Ureter (tissue), 1 donor: ENCODE results near the gene ZBTB42. TPM values are rescaled to one million over a fixed set of nuclear protein-coding genes. Genes with fewer than 3 reads are reported as not detected.
"Not testable (repeated sequence)": the region's sequence is repeated elsewhere in the genome, so short reads cannot be mapped to it uniquely, and the experiment has no call there.

ENCODE experiments used
- DNase-seq: peaks from one replicate; pipeline ENCODE4 v3.0.0-alpha.2; 2020; ENCODE audit warnings: low spot score
- total RNA-seq: library from RNA; stranded (reverse); gene quantifications from one replicate; pipeline ENCODE4 v1.2.4, GENCODE V29; 2023
- donor health status: DM: yes; HTN: yes; CAD: no.

ZBTB42 gene
- total RNA-seq, 1 donor from 2014 or later = 9.4 TPM

DNA sequence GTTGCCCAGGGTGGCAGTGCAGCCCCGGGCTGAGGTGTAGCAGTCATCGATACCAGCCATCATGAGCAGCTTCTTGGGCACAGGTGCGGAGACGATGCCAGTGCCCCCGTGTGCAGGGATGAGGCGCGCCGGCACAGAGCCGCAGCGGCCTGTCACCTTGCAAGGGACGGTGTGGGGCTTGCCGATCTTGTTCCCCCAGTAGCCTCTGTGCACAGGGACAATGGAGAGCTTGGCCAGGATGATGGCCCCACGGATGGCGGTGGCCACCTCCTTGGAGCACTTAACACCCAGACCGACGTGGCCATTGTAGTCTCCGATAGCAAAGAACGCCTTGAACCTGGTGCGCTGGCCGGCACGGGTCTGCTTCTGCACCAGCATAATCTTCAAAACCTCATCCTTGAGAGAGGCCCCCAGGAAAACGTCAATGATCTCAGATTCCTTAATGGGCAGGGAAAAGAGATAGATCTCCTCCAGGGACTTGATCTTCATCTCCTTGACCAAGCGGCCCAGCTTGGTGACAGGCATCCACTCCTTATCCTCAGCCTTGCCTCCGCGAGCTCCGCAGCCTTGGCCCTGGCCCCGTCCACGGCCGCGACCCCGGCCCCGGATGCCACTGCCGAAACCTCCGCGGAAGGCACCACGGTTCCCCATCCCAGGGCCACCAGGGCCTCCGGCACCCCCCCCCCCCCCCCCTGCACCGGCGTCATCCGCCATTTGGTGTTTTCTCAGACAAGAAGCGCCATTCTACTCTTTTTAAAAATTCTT, 35.5 kb downstream of the ZBTB42 start:
- DNase-seq = not testable (repeated sequence)

DNA sequence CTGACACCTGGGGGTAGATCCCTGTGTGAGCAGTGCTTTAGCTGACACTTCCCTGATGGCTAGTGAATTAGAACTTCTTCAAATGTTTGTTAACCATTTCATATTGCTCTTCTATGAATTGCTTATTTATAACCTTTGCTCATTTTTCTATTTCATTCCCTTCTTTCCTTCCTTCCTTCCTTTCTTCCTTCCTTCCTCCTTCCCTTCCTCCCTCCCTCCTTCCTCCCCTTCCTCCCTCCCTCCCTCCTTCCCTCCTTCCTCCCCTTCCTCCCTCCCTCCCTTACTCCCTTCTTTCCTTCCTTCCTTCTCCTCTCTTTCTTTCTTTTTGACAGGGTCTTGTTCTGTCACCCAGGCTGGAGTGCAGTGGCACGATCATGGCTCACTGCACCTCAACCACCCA, 40.8 kb downstream of the ZBTB42 start:
- DNase-seq = no peak

DNA sequence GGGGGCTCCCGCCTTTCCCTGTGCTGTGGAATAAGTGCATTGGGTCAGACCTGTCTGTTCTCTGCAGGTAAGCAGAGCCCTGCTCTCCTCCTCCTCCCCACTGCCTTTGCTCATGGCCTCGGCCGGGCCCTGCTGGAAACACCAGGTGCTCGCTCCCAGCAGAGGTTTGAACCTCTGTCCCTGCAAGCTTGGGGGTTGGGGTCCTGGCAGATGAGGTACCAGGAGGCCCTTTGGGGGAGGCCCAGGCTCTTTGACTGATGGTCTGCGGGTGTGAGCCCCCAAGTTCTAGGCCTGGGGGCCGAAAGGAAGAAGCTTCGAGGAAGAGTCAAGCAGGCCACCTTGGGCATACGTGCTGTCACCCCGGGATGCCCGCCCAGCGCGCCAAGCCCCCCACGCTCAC, 42.1 kb downstream of the ZBTB42 start:
- DNase-seq = no peak

DNA sequence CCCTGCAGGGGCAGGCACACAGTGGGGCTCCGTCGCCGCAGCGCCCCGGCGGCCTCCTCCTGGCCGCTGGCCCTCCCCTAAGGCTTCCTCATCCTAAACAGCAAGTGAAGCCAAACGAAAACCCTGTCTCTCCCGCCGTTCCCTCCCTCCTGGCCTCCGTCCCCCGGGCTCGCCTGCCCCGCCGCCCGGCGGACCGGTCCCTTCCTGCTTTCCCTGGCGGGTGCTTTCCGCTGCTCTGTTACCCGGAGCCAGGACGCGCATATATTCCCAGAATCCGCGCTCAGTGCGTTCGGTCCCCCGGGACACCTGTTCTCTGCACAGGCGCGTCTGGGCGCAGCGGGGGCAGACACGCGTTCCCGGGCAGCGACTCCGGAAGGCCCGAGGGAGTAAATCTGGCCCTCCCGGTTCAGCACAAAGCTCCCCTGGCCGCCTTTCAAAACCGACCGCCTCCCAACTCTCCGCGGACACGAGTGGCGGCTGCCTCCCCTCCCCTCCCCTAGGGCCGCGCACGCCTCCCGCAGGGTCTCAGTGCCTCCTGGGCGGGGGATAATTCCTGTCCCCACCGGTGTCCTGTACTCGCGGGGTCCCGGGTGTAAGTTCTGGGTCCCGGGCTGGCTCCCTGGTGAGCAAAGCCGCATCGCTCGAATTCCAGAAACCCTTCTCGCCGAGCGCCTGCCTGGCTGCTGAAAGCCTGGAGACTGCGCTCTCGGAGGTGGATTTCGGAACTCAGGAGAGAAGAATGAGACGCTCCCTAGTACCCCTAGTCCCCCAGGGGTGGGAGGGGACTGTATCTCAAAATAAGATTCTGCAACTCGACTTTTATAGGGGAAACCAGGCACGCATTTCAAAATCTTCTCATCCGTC, 42.8 kb downstream of the ZBTB42 start:
- DNase-seq = no peak

DNA sequence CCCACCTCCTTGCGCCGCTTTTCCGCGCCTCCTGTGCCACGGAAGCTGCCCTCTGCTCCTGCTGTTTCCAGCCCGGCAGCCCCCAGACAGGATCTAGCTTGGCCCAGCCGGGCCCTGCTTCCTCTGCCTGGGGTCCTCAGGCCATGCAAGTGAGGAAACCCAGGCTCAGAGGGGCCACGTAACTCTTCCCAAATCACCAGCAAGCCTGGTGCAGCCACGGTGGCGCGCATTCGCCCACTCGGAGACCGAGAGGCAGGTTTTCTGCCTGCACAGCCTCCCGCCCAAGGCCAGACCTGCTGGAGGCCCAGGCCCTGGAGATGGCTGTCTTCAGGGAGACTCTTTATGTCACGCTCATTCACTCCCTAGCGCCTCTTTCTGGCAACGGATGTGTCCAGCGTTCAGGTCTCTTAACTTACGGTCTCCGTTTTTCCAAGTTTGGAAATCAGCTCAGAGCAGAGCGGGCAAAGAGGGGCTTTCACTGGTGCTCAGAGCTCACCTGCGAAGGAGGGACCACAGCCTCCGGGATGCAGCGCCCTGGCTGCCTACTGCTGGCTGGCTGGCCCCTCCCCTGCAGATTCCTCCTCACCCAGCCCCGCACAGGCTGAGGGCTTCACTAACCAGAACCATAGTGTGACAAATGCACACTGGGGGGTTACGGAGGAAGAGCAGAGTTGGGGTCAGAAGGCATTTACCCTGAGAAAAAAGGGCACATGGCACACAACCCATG, 43.6 kb downstream of the ZBTB42 start:
- DNase-seq = no peak

DNA sequence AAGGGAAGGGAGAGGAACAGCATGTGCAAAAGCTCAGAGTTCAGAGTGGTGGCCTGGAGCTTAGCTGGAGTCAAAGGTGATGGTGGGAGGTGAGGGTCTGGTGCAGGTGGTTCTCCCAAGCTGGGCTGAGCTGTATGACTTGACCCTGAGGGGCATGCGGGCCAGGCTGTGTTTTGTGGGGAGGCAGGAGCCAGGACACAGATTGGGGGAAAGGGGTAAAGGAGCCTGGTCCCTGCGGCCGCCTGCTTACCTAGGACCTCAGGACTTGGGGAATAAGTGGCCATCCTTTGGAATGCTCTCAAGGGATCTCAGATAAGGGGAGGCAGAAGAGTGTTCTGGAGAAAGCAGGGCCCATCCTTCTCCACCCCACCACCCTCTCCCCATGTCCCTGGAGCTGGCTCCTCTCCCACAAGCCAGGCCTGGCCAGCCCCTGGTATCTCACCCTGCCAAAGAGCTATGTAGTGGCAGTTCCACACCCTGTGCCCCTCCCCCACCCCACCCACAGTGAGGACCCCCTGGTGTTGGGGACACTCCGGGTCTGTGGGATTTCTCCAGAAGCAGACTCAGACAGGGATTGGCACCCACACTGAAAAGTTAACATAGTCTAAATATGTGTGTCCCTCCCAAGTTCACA, 44.2 kb downstream of the ZBTB42 start:
- DNase-seq = no peak

DNA sequence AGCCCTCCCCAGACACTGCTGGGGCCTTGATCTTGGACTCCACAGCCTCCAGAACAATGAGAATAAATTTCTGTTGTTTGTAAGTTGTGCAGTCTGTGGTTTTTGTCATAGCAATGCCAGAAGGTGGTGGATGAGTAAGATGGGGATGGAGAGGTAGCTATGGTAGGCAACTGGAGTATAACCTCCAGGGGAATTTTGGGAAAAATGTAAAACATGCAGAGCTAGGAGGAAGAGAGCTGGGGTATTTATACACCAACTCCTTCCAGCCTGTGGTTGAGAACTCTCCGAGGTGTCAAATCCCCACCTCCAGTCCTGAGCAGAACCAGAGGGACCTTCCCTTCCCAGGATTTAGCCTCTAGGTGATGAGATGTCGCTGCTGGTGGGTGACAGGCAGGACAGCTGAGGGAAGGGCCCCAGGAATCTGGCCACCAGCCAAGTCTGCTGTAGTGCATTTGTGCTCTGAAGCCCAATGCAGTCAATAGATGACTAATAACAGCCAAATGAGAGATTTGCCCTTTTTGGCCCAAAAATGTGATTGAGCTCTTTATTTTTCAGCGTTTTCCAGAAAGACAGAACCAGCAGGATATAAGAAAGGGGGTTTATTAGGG, 45.0 kb downstream of the ZBTB42 start:
- DNase-seq = no peak

DNA sequence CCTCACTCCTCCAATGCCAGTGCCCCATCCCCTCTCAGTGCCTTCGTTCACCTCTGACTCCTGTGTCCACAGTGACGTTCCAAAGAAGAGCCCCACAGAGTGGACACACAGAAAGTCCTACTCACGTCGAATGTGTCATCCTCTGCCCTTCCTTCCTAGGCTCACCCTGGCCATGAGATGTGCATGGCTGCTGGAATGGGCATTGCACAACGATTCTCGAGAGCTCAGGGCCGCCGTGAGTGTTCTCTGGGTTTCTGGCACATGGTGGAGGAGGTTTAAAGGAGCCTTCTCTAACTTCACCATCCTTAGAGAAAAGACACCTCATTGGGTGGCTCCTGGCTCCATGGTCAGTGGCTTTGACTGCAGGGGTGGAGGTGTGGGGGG, 51.4 kb downstream of the ZBTB42 start:
- DNase-seq = no peak

Other genes with a start within 250 kb of the ZBTB42 start
- gene C14orf180, start 221.3 kb upstream of the ZBTB42 start, total RNA-seq = 1.7 TPM
- 0.86 TPM for gene TMEM179, start 196.3 kb upstream of the ZBTB42 start, total RNA-seq
- 81.6 TPM for gene INF2, start 111.5 kb upstream of the ZBTB42 start, total RNA-seq
- gene ADSS1, start 76.9 kb upstream of the ZBTB42 start, total RNA-seq = 11.0 TPM
- 56.5 TPM for gene SIVA1, start 48.0 kb upstream of the ZBTB42 start, total RNA-seq
- 116 TPM for gene AKT1, start 5.4 kb upstream of the ZBTB42 start, total RNA-seq
- gene CEP170B, start 64.2 kb downstream of the ZBTB42 start, total RNA-seq = 42.2 TPM
- 2.6 TPM for gene PLD4, start 123.8 kb downstream of the ZBTB42 start, total RNA-seq
- 34.5 TPM for gene AHNAK2, start 177.3 kb downstream of the ZBTB42 start, total RNA-seq
- gene CLBA1, start 184.7 kb downstream of the ZBTB42 start, total RNA-seq = 17.3 TPM
- gene CDCA4, start 220.0 kb downstream of the ZBTB42 start, total RNA-seq = 8.1 TPM